Measurements from ENCODE around the gene FGFBP2. TPM values are rescaled to one million over a fixed set of nuclear protein-coding genes. Genes with fewer than 3 reads are reported as not detected.
A peak's percentile ranks its signal among the peaks of the same experiment; 100 is the strongest.

Gene FGFBP2
- total RNA-seq, 3 donors from 2014 or later (not counting 1 experiment from before 2014, with no cell fraction given) = 644 to 736 (median 713) TPM

- Mint-ChIP-seq H3K4me1 (peaks cover 0 to 8% of the 10 kb centered on the region in 2 donors), H3K27me3 (ENCODE audit: low read depth in 2 of 2) (peaks cover 0 to 7% of the 10 kb centered on the region in 2 donors), H3K27ac (no peak within 1 kb of the TSS), H3K4me3 (no peak within 1 kb of the TSS), H3K36me3 (no peaks in the 10 kb centered on the region), H3K9me3 (no peaks in the 10 kb centered on the region)
- ATAC-seq (no peak), DNase-seq (no peak)
- no peaks in the 10 kb centered on the region for H3K36me3 ChIP-seq (ENCODE audit: control insufficient read depth, insufficient read depth, low read length)
- H3K27ac ChIP-seq (ENCODE audit: low read length) = no peak within 1 kb of the TSS
- intact Hi-C loops (cut with micrococcal nuclease) = no loop called here
- H3K4me1 ChIP-seq (ENCODE audit: control insufficient read depth, insufficient read depth, low read length) = no peaks in the 10 kb centered on the region
- no peaks in the 10 kb centered on the region for H3K9me3 ChIP-seq (ENCODE audit: control insufficient read depth, insufficient read depth, low read length)
- no peak within 1 kb of the TSS for H3K4me3 ChIP-seq (ENCODE audit: low read length)
- no peak for TF ChIP-seq CTCF (IDR thresholded peaks at IDR 0.05)
- WGBS (ENCODE audit: insufficient coverage) = no CpG with 5 or more reads among the region's 4 CpGs
- no peaks in the 10 kb centered on the region for H3K27me3 ChIP-seq (ENCODE audit: control insufficient read depth, insufficient read depth, low read length)
Observed at GRCh38 chr4:15938640-15939039, 24.3 kb downstream of the FGFBP2 start, which contains the start of gene FGFBP1. Gene FGFBP1, minus strand, starts transcription at chr4:15938740. Its CDS starts 2,108 bp downstream, at chr4:15936632.

- Histone ChIP-seq H3K4me1 (ENCODE audit: control insufficient read depth, insufficient read depth, low read length) (no peaks in the 10 kb centered on the region), H3K9me3 (ENCODE audit: control insufficient read depth, insufficient read depth, low read length) (no peaks in the 10 kb centered on the region), H3K27ac (ENCODE audit: low read length) (no peak overlapping the region), H3K4me3 (ENCODE audit: low read length) (no peak overlapping the region), H3K36me3 (ENCODE audit: control insufficient read depth, insufficient read depth, low read length) (no peaks in the 10 kb centered on the region), H3K27me3 (ENCODE audit: control insufficient read depth, insufficient read depth, low read length) (no peaks in the 10 kb centered on the region)
- intact Hi-C loops (cut with micrococcal nuclease) = no loop called here
- Mint-ChIP-seq H3K36me3 (no peaks in the 10 kb centered on the region), H3K27ac (no peak overlapping the region), H3K4me3 (no peak overlapping the region), H3K27me3 (ENCODE audit: low read depth in 2 of 2) (peaks cover 0 to 7% of the 10 kb centered on the region in 2 donors), H3K9me3 (no peaks in the 10 kb centered on the region), H3K4me1 (peaks cover 0 to 8% of the 10 kb centered on the region in 2 donors)
- ATAC-seq = peak in 1 of 3 donors; percentile 30
- WGBS (ENCODE audit: insufficient coverage) = 74% methylated on average over 7 of the region's 8 CpGs
- no peak for TF ChIP-seq CTCF (IDR thresholded peaks at IDR 0.05)
- DNase-seq = no peak
Observed at GRCh38 chr4:15938182-15938581, 24.8 kb downstream of the FGFBP2 start.

- no peak overlapping the region for H3K27ac ChIP-seq (ENCODE audit: low read length)
- ATAC-seq = no peak
- no peak for TF ChIP-seq CTCF (IDR thresholded peaks at IDR 0.05)
- no peaks in the 10 kb centered on the region for H3K36me3 ChIP-seq (ENCODE audit: control insufficient read depth, insufficient read depth, low read length)
- H3K4me1 ChIP-seq (ENCODE audit: control insufficient read depth, insufficient read depth, low read length) = no peaks in the 10 kb centered on the region
- WGBS (ENCODE audit: insufficient coverage) = 70% methylated on average over 4 of the region's 4 CpGs
- Mint-ChIP-seq H3K27ac (no peak overlapping the region), H3K27me3 (ENCODE audit: low read depth in 2 of 2) (peaks cover 7% of the 10 kb centered on the region in 2 donors), H3K4me1 (peaks cover 0 to 8% of the 10 kb centered on the region in 2 donors), H3K4me3 (no peak overlapping the region), H3K9me3 (no peaks in the 10 kb centered on the region), H3K36me3 (no peaks in the 10 kb centered on the region)
- DNase-seq = no peak
- no peaks in the 10 kb centered on the region for H3K9me3 ChIP-seq (ENCODE audit: control insufficient read depth, insufficient read depth, low read length)
- no peak overlapping the region for H3K4me3 ChIP-seq (ENCODE audit: low read length)
- intact Hi-C loops (cut with micrococcal nuclease) = no loop called here
- H3K27me3 ChIP-seq (ENCODE audit: control insufficient read depth, insufficient read depth, low read length) = no peaks in the 10 kb centered on the region
Observed at GRCh38 chr4:15936495-15936894, 26.5 kb downstream of the FGFBP2 start.
